HG02678 (cell line): ENCODE measurements around the gene POTEF.
"Not testable (repeated sequence)": the region's sequence is repeated elsewhere in the genome, so short reads cannot be mapped to it uniquely, and the experiment has no call there.

Experiments used
- ATAC-seq: cut with Tn5 transposase; IDR thresholded peaks from one replicate; pipeline ENCODE4 v1.9.1; 2021; ENCODE audit warnings: mild to moderate bottlenecking, moderate library complexity; ENCODE audit not compliant: unreplicated experiment

Gene POTEF

GRCh38 chr2:130135692-130136541 lies 6.9 kb upstream of the POTEF start:
- no peak for ATAC-seq

GRCh38 chr2:130128464-130128863 lies 558 bp downstream of the POTEF start:
- not testable (repeated sequence) for ATAC-seq

- ATAC-seq: not testable (repeated sequence)
Measured at GRCh38 chr2:130127726-130128125, 1.3 kb downstream of the POTEF start.

- ATAC-seq: not testable (repeated sequence)
Measured at GRCh38 chr2:130120924-130121323, 8.1 kb downstream of the POTEF start.

- not testable (repeated sequence) for ATAC-seq
Measured at GRCh38 chr2:130102597-130103363, 26.2 kb downstream of the POTEF start.

GRCh38 chr2:130062645-130063044 lies 66.4 kb downstream of the POTEF start:
- ATAC-seq: not testable (repeated sequence)

- not testable (repeated sequence) for ATAC-seq
Measured at GRCh38 chr2:130059982-130060381, 69.0 kb downstream of the POTEF start.

GRCh38 chr2:130056336-130056735 lies 72.7 kb downstream of the POTEF start:
- ATAC-seq: not testable (repeated sequence)

- not testable (repeated sequence) for ATAC-seq
Measured at GRCh38 chr2:130053217-130053911, 75.7 kb downstream of the POTEF start.

- not testable (repeated sequence) for ATAC-seq
Measured at GRCh38 chr2:130052376-130052775, 76.6 kb downstream of the POTEF start.

- not testable (repeated sequence) for ATAC-seq
Measured at GRCh38 chr2:130048422-130048821, 80.6 kb downstream of the POTEF start.

- not testable (repeated sequence) for ATAC-seq
Measured at GRCh38 chr2:130038265-130038603, 90.8 kb downstream of the POTEF start.

- not testable (repeated sequence) for ATAC-seq
Measured at GRCh38 chr2:130025931-130026330, 103.1 kb downstream of the POTEF start.
